NCI-H2029 (cell line): ENCODE data around the gene PAQR4.

Experiments
- DNase-seq: peaks from one replicate; lab custom pipeline; 2025; lab: John Stamatoyannopoulos, UW

Gene PAQR4

DNA sequence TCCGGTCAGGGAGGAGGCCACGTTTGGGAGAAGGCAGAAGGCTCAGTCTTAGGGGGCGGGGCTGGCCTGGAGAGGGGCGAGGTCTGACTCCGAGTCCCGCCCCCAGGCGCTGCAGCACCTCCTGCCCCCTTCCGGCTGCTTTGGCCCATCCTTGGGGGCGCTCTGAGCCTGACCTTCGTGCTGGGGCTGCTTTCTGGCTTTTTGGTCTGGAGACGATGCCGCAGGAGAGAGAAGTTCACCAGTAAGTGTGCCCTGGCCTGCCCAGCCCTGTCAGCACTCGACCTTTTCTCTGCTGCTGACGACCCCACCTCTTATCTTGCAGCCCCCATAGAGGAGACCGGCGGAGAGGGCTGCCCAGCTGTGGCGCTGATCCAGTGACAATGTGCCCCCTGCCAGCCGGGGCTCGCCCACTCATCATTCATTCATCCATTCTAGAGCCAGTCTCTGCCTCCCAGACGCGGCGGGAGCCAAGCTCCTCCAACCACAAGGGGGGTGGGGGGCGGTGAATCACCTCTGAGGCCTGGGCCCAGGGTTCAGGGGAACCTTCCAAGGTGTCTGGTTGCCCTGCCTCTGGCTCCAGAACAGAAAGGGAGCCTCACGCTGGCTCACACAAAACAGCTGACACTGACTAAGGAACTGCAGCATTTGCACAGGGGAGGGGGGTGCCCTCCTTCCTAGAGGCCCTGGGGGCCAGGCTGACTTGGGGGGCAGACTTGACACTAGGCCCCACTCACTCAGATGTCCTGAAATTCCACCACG, 52.5 kb downstream of the PAQR4 start:
- no peak for DNase-seq

DNA sequence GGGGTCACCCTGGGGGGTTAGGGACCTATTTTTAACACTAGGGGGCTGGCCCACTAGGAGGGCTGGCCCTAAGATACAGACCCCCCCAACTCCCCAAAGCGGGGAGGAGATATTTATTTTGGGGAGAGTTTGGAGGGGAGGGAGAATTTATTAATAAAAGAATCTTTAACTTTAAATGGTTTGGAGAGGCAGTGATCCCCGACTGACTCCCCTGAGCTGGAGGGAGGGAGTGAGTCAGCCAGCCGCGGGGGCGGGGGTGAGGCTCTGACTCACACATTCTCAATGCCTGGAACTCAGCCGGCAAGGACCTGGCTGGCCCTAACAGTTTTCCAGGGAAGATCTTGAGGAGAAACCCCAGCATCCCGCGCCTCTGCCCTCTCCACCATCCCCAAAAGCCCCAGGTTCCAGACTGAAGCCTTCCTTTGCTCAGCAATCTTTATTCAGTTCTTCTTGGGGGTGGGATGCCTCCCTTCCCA, 53.1 kb downstream of the PAQR4 start:
- DNase-seq: no peak

DNA sequence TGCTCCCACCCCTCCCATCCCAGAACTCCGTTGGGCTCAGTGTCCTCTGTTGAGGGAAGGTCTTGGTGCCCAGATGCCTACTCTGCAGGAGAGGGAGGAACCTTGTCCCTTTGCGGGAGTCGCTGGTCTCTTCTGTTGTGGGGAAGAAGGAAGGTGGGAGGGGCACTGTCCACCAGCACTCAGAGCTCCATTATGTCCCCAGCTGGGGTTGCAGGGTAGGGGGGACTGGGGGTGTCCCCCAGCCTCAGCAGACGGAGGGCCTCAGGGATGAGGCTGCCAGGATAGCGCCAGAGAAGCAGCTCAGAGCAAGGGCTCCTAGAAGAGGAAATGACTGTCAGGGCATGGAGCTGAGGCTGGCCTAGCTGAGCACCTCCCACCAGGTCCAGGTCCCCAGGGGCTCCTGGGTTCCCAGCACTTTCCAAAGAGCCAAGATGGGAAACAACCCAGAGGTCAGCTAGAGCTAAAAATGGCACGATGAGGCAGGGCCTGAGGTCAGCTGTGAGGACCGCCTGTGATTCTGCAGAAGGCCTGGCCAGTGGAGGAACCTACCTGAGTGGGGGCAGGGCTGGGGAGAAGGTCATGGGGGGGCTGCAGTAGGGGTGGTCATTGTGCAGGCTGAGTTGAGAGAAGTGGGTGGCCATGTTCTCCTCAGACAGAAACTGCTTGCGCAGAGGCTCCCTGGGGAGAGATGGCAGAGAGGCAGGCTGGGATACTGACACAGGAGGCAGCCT, 53.7 kb downstream of the PAQR4 start:
- no peak for DNase-seq
